ENCODE data around the gene EIF5A. TPM values are rescaled to one million over a fixed set of nuclear protein-coding genes. Genes with fewer than 3 reads are reported as not detected.

EIF5A gene
- polyA plus RNA-seq, 1 donor = 263 TPM

DNA sequence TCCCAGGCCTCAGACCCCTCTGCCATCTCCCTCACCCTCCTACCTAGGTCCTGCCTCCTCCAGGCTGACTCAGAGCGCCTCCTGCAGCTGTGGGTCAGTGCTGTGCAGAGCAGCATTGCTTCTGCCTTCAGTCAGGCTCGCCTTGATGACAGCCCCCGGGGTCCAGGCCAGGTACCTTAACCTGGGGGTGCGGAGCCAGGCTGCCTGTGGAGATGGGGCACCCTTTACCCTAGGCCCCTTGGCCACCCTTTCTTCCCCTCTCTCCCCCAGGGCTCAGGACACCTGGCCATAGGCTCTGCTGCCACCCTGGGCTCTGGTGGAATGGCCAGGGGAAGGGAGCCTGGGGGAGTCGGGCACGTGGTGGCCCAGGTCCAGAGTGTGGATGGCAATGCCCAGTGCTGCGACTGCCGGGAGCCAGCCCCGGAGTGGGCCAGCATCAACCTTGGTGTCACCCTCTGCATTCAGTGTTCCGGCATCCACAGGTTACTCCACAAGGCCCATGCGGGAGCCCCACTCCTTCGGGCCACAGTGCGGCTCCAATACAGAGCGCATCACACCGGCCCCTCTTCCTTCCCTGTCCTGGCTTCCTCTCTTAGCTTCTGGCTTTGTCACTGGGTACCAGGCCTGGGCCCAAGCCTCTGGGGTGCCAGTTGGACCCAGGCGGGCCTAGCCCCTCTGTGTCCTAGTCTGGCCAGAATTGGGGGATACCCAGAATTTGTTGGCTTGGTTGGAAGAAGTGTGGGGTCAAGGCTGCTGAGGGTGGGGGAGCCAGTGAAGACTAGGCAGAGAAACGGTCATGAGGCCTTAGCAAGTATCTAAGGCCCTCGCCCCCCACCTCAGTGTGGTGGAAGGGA is 39.6 kb downstream of the EIF5A start:
- WGBS (ENCODE audit: insufficient coverage, low lambda C conversion rate) = no CpG with 5 or more reads among the region's 18 CpGs
- Histone ChIP-seq H3K4me1 (ENCODE audit: control insufficient read depth, insufficient read depth, low read length) (peaks cover 22% of the 10 kb centered on the region), H3K4me3 (ENCODE audit: low read length) (no peak overlapping the region), H3K9me3 (ENCODE audit: control insufficient read depth, low read depth, low read length) (peaks cover under 1% of the 10 kb centered on the region), H3K36me3 (ENCODE audit: control insufficient read depth, insufficient read depth, low read length) (no peaks in the 10 kb centered on the region), H3K27ac (ENCODE audit: low read length) (no peak overlapping the region), H3K27me3 (ENCODE audit: control insufficient read depth, insufficient read depth, low read length) (peaks cover 8% of the 10 kb centered on the region)
- no peak for DNase-seq

DNA sequence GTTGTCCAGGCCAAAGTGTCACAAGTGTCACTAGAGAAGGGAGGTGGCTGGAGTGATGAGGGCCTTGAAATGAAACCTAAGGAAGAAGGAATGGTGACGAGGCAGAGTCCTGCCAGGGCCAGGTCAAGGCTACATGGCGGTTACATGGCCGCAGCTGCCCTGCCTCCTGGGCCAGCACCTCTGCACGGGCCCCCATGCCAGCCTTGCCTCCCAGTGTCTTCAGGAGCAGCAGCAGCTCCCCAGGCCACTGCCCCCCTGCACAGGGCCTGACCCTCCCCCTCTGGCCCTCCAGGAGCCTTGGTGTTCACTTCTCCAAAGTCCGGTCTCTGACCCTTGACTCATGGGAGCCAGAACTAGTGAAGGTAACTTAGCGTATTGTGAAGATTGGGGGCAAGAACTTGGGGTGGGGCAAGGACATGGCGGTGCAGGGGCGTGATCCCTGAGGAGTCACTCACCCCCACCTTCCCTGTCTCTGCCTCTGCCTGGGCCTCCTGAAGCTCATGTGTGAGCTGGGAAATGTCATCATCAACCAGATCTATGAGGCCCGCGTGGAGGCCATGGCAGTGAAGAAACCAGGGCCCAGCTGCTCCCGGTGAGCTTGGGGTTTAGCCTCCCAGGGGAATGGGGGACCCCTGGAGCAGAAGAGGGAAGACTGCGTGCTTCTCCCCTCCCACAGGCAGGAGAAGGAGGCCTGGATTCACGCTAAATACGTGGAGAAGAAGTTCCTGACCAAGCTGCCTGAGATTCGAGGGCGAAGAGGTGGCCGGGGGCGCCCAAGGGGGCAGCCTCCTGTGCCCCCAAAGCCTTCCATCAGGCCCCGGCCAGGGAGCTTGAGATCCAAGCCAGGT is 40.4 kb downstream of the EIF5A start:
- Histone ChIP-seq H3K9me3 (ENCODE audit: control insufficient read depth, low read depth, low read length) (peaks cover 4% of the 10 kb centered on the region), H3K4me3 (ENCODE audit: low read length) (no peak overlapping the region), H3K27ac (ENCODE audit: low read length) (no peak overlapping the region), H3K36me3 (ENCODE audit: control insufficient read depth, insufficient read depth, low read length) (no peaks in the 10 kb centered on the region), H3K4me1 (ENCODE audit: control insufficient read depth, insufficient read depth, low read length) (peaks cover 27% of the 10 kb centered on the region), H3K27me3 (ENCODE audit: control insufficient read depth, insufficient read depth, low read length) (peaks cover 6% of the 10 kb centered on the region)
- no CpG with 5 or more reads among the region's 19 CpGs for WGBS (ENCODE audit: insufficient coverage, low lambda C conversion rate)
- DNase-seq = peak in 1 of 2 donors; percentile 35

DNA sequence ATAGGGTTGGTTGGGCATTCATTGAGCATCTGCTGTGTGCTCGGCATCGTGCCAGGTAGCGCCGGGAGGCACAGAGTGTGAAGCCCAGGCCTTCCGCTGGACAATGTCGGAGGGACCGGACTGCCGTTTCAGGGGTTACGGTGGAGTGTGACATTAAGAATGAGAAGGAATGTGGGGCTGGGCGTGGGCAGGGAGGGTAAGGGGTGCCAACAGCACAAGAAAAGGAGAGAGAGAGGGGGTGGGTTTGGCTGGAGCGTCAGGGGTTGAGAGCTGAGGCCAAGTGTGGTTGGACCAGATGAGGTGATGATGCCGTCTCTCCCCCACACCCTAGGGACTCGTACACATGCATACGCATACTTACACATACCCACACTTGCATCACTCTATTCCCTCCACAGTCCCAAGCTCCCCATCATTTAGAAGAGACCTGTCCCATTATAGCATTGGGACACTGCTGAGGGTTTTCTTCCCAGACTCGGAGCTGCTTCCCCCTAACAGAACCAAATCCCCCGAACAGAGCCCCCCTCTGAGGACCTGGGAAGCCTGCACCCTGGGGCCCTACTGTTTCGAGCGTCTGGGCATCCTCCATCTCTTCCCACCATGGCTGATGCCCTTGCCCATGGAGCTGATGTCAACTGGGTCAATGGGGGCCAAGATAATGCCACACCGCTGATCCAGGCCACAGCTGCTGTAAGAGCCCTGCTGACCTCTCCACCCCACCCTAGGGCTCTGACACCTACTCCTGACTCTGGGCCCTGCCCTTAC is 41.2 kb downstream of the EIF5A start:
- no CpG with 5 or more reads among the region's 19 CpGs for WGBS (ENCODE audit: insufficient coverage, low lambda C conversion rate)
- Histone ChIP-seq H3K4me3 (ENCODE audit: low read length) (no peak overlapping the region), H3K27ac (ENCODE audit: low read length) (no peak overlapping the region), H3K27me3 (ENCODE audit: control insufficient read depth, insufficient read depth, low read length) (peaks cover 3% of the 10 kb centered on the region), H3K9me3 (ENCODE audit: control insufficient read depth, low read depth, low read length) (peaks cover 4% of the 10 kb centered on the region), H3K36me3 (ENCODE audit: control insufficient read depth, insufficient read depth, low read length) (no peaks in the 10 kb centered on the region), H3K4me1 (ENCODE audit: control insufficient read depth, insufficient read depth, low read length) (peaks cover 31% of the 10 kb centered on the region)
- no peak for DNase-seq

DNA sequence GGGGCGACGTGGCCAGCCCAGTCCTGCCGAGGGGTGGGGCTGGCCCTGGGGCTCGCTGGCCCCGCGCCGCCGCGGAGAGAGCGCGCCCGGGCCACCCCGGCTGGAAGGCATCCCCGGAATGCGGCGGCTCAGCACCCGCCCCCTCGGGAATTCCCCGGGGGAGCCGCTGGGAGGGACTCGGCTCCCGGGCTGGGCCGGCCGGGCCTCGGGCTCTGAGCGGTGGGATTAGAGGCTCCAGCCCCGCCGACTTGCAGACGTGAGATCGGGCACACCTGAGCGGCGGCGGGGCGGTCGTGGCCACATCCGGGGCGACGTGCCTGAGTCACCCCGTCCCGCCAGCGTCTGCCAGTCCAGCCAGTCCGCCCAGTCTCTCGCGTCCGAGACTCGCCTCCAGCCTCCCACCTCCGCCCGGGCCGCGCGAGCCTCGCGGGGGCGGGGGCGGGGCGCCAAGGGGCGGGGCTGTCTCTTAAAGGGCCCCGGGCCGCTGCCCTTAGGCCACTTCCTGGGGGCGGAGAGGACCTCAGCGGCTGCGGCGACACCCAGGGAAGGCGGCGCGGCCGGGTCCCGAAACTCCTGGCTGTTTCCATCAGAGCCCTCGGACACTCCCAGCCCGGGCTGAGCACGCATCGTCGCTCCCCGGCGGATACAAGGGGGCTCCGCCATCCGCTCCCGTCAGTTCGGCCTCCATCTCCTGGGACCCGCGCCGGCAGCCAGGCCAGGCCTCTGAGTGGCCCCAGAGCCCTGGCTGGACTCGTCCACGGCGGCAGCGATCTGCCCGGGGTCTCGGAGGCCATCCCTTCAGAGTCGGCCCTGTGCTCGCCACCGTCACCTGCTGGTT is 44.5 kb downstream of the EIF5A start, which contains the start of gene KCTD11:
TSS of gene KCTD11 (plus strand) at position 498 of the 838 bp plus-strand sequence.
- H3K27me3 ChIP-seq (ENCODE audit: control insufficient read depth, insufficient read depth, low read length) = peaks cover 4% of the 10 kb centered on the region
- H3K9me3 ChIP-seq (ENCODE audit: control insufficient read depth, low read depth, low read length) = peaks cover 4% of the 10 kb centered on the region
- peak within 1 kb of the TSS; percentile 100 for H3K4me3 ChIP-seq (ENCODE audit: low read length)
- no peaks in the 10 kb centered on the region for H3K36me3 ChIP-seq (ENCODE audit: control insufficient read depth, insufficient read depth, low read length)
- H3K27ac ChIP-seq (ENCODE audit: low read length) = peak within 1 kb of the TSS; percentile 100
- peaks cover 31% of the 10 kb centered on the region for H3K4me1 ChIP-seq (ENCODE audit: control insufficient read depth, insufficient read depth, low read length)
- DNase-seq = peak; percentile 82 to 95
- WGBS (ENCODE audit: insufficient coverage, low lambda C conversion rate) = no CpG with 5 or more reads among the region's 91 CpGs

DNA sequence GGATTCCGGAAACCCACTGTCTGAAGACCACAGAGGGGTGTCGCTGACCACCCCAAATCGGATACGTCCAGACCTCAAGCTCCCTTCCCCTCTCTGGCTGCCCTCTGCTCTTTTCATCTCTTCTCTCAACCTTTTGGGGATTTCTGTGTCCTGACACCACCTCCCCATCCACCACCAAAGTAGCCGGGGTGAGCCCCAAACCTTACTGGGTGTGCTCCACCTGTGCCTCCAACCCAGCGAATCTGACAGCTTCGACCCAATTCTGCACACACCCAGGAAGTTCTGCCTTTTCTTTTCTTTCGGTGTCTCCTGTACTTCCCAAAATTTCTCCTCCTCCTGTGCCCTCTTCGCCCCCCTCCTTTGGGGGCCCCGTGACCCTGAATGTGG is 45.1 kb downstream of the EIF5A start:
- H3K9me3 ChIP-seq (ENCODE audit: control insufficient read depth, low read depth, low read length) = peaks cover 4% of the 10 kb centered on the region
- H3K36me3 ChIP-seq (ENCODE audit: control insufficient read depth, insufficient read depth, low read length) = no peaks in the 10 kb centered on the region
- peaks cover 31% of the 10 kb centered on the region for H3K4me1 ChIP-seq (ENCODE audit: control insufficient read depth, insufficient read depth, low read length)
- H3K27ac ChIP-seq (ENCODE audit: low read length) = peak overlapping the region; percentile 100
- no CpG with 5 or more reads among the region's 10 CpGs for WGBS (ENCODE audit: insufficient coverage, low lambda C conversion rate)
- DNase-seq = no peak
- peak overlapping the region; percentile 100 for H3K4me3 ChIP-seq (ENCODE audit: low read length)
- H3K27me3 ChIP-seq (ENCODE audit: control insufficient read depth, insufficient read depth, low read length) = peaks cover 4% of the 10 kb centered on the region

DNA sequence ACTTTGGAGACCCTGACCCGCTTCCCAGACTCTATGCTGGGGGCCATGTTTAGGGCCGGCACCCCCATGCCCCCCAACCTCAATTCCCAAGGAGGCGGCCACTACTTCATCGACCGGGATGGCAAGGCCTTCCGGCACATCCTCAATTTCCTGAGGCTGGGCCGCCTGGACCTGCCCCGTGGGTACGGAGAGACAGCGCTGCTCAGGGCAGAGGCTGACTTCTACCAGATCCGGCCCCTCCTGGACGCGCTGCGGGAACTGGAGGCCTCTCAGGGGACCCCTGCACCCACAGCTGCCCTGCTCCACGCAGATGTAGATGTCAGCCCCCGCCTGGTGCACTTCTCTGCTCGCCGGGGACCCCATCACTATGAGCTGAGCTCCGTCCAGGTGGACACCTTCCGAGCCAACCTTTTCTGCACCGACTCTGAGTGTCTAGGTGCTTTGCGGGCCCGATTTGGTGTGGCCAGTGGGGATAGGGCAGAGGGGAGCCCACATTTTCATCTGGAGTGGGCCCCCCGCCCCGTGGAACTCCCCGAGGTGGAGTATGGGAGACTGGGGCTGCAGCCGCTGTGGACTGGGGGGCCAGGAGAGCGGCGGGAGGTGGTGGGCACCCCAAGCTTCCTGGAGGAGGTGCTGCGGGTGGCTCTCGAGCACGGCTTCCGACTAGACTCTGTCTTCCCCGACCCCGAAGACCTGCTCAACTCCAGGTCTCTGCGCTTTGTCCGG is 45.6 kb downstream of the EIF5A start:
- Histone ChIP-seq H3K27me3 (ENCODE audit: control insufficient read depth, insufficient read depth, low read length) (peaks cover 4% of the 10 kb centered on the region), H3K27ac (ENCODE audit: low read length) (no peak overlapping the region), H3K36me3 (ENCODE audit: control insufficient read depth, insufficient read depth, low read length) (no peaks in the 10 kb centered on the region), H3K4me3 (ENCODE audit: low read length) (peak overlapping the region; percentile 100), H3K9me3 (ENCODE audit: control insufficient read depth, low read depth, low read length) (peaks cover 4% of the 10 kb centered on the region), H3K4me1 (ENCODE audit: control insufficient read depth, insufficient read depth, low read length) (peaks cover 29% of the 10 kb centered on the region)
- DNase-seq = no peak
- WGBS (ENCODE audit: insufficient coverage, low lambda C conversion rate) = no CpG with 5 or more reads among the region's 37 CpGs

DNA sequence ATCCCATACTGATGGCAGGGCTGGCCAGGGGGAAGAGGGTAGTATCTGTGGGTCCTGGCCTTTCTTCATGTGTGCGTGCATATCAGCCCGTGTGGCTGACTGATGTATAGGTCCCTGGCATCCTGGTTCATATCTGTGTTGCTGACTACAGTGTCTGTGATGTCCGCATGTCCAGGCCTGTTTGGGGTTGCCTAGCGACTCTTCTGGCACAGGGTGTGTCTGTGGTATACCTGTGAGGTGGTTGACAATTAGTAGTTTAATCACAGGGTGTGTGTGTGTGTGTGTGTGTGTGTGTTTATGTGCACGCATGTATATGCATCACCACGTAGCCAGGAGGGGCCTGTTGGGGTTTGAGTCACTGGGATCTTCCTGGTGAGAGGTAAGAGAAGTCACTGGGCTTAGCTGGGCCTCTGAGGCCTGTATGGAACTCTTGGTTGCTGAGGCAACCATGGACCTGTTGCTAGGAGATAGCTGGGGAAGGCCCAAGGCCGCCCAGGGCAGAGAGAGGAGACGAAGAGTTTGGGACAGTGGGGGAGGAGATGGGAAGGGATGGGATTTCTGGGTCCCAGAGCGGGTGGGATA is 46.9 kb downstream of the EIF5A start:
- no peaks in the 10 kb centered on the region for H3K36me3 ChIP-seq (ENCODE audit: control insufficient read depth, insufficient read depth, low read length)
- peaks cover 4% of the 10 kb centered on the region for H3K9me3 ChIP-seq (ENCODE audit: control insufficient read depth, low read depth, low read length)
- peaks cover 4% of the 10 kb centered on the region for H3K27me3 ChIP-seq (ENCODE audit: control insufficient read depth, insufficient read depth, low read length)
- no CpG with 5 or more reads among the region's 9 CpGs for WGBS (ENCODE audit: insufficient coverage, low lambda C conversion rate)
- DNase-seq = peak in 1 of 2 donors; percentile 29
- no peak overlapping the region for H3K27ac ChIP-seq (ENCODE audit: low read length)
- H3K4me1 ChIP-seq (ENCODE audit: control insufficient read depth, insufficient read depth, low read length) = peaks cover 19% of the 10 kb centered on the region
- H3K4me3 ChIP-seq (ENCODE audit: low read length) = no peak overlapping the region

DNA sequence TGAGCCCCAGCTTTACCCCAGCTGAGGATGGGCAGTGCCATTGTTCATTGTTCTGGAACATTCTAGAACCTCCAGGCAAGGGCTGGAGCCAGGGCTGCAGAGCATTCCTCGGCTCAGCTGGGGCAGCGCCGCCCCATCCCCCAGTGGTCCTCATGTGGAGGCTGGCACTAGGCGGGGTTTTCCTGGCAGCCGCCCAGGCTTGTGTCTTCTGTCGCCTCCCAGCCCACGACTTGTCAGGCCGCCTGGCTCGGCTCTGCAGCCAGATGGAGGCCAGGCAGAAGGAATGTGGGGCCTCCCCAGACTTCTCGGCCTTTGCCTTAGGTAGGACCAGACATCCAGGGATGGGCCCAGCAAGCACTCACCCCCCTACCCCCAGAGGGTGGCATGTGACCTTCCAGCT is 47.6 kb downstream of the EIF5A start, which contains the start of gene TMEM95:
TSS of gene TMEM95 (plus strand) at position 104 of the 400 bp plus-strand sequence. CDS start at position 153, 49 bp downstream.
- Histone ChIP-seq H3K9me3 (ENCODE audit: control insufficient read depth, low read depth, low read length) (peaks cover 4% of the 10 kb centered on the region), H3K4me3 (ENCODE audit: low read length) (no peak within 1 kb of the TSS), H3K36me3 (ENCODE audit: control insufficient read depth, insufficient read depth, low read length) (no peaks in the 10 kb centered on the region), H3K27ac (ENCODE audit: low read length) (no peak within 1 kb of the TSS), H3K27me3 (ENCODE audit: control insufficient read depth, insufficient read depth, low read length) (peaks cover 4% of the 10 kb centered on the region), H3K4me1 (ENCODE audit: control insufficient read depth, insufficient read depth, low read length) (peaks cover 13% of the 10 kb centered on the region)
- no CpG with 5 or more reads among the region's 10 CpGs for WGBS (ENCODE audit: insufficient coverage, low lambda C conversion rate)
- no peak for DNase-seq

DNA sequence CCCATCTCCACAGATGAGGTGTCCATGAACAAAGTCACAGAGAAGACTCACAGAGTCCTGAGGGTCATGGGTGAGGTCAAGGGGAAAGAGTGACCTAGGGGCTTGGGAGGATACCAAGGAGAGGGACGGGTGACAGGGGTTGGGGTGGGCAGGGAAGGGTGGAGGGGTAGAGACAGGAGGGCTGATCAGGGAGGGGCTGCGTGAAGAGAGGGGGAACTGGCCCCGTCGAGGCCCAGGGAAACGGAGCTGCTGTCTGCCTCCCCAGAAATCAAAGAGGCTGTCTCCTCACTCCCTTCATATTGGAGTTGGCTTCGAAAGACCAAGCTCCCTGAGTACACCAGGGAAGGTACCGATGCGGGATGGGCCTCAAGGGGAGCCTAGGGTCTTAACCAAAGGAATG is 48.1 kb downstream of the EIF5A start:
- no peaks in the 10 kb centered on the region for H3K36me3 ChIP-seq (ENCODE audit: control insufficient read depth, insufficient read depth, low read length)
- peaks cover 4% of the 10 kb centered on the region for H3K9me3 ChIP-seq (ENCODE audit: control insufficient read depth, low read depth, low read length)
- peaks cover 13% of the 10 kb centered on the region for H3K4me1 ChIP-seq (ENCODE audit: control insufficient read depth, insufficient read depth, low read length)
- peaks cover 4% of the 10 kb centered on the region for H3K27me3 ChIP-seq (ENCODE audit: control insufficient read depth, insufficient read depth, low read length)
- no peak for DNase-seq
- no peak overlapping the region for H3K27ac ChIP-seq (ENCODE audit: low read length)
- WGBS (ENCODE audit: insufficient coverage, low lambda C conversion rate) = no CpG with 5 or more reads among the region's 8 CpGs
- H3K4me3 ChIP-seq (ENCODE audit: low read length) = no peak overlapping the region
